DMS153 treated with DMSO at 0.1 percent for 48 hours (cell line): ENCODE measurements around the gene ZFTA.
A peak's percentile ranks its signal among the peaks of the same experiment; 100 is the strongest.

Source experiments
- DNase-seq: peaks from one replicate; lab custom pipeline; 2025; ENCODE audit not compliant: unreplicated experiment; lab: John Stamatoyannopoulos, UW

ZFTA gene

GRCh38 chr11:63756919-63757761, 11.4 kb downstream of the ZFTA start:
- DNase-seq, result no peak

GRCh38 chr11:63749624-63750023, 19.0 kb downstream of the ZFTA start:
- DNase-seq, result no peak

- DNase-seq, result no peak
Observed at GRCh38 chr11:63747011-63747410, 21.6 kb downstream of the ZFTA start.

GRCh38 chr11:63745304-63746170, 23.0 kb downstream of the ZFTA start:
- DNase-seq, result no peak

GRCh38 chr11:63738720-63739360, 29.7 kb downstream of the ZFTA start:
- peak; percentile 49 for DNase-seq

- DNase-seq, result no peak
Observed at GRCh38 chr11:63737718-63738117, 30.9 kb downstream of the ZFTA start.

- no peak for DNase-seq
Observed at GRCh38 chr11:63736864-63737263, 31.7 kb downstream of the ZFTA start.

GRCh38 chr11:63729326-63729725, 39.2 kb downstream of the ZFTA start:
- DNase-seq, result no peak

GRCh38 chr11:63720611-63721010, 48.0 kb downstream of the ZFTA start:
- DNase-seq, result no peak

GRCh38 chr11:63719987-63720386, 48.6 kb downstream of the ZFTA start:
- DNase-seq, result no peak

- no peak for DNase-seq
Observed at GRCh38 chr11:63719001-63719400, 49.6 kb downstream of the ZFTA start.
